ENCODE results near the gene CCDC152.

CCDC152 gene

GRCh38 chr5:42781584-42781983 is 25.0 kb downstream of the CCDC152 start:
- DNase-seq (ENCODE audit: low spot score): no peak

GRCh38 chr5:42784132-42784531 is 27.5 kb downstream of the CCDC152 start:
- no peak for DNase-seq (ENCODE audit: low spot score)

- DNase-seq (ENCODE audit: low spot score): no peak
These were observed 29.1 kb downstream of the CCDC152 start for GRCh38 chr5:42785756-42786155.

DNA sequence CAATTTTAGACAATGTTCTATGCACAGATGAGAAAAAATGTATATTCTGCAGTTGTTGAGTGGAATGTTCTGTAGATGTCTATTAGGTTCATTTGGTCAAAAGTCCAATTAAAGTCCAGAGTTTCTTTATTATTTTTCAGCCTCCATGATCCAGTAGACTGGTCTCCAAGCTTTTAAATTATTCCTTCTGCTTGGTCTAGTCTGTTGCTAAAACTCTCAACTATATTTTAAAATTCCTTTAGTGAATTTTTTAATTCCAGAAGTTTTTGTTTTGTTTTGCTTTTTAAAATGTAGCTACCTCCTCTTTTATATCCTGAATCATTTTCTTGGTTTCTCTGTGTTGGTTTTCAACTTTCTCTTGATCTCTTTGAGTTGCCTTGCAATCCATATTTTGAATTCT is 30.5 kb downstream of the CCDC152 start:
- DNase-seq (ENCODE audit: low spot score): no peak

- no peak for DNase-seq (ENCODE audit: low spot score)
These were observed 31.2 kb downstream of the CCDC152 start for GRCh38 chr5:42787845-42788244.

DNA sequence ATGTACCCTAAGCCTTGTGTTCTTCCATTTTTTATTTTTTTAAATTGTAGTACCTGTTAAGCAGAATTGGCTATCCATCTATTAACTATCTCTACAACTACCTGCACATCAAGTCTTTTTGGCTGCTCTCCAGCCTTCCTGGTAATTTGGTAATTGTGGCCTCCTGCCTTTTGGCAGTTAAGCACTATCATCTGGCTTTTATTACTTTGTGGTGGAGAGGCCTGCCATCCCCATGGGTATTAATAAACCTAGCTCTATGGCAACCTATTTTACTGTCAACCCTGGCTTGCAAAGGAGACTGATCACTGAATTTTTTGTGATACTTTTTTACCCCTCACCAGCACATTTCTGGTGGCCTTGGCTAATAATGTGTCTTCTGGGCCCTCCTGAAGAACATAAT is 34.5 kb downstream of the CCDC152 start:
- no peak for DNase-seq (ENCODE audit: low spot score)

DNA sequence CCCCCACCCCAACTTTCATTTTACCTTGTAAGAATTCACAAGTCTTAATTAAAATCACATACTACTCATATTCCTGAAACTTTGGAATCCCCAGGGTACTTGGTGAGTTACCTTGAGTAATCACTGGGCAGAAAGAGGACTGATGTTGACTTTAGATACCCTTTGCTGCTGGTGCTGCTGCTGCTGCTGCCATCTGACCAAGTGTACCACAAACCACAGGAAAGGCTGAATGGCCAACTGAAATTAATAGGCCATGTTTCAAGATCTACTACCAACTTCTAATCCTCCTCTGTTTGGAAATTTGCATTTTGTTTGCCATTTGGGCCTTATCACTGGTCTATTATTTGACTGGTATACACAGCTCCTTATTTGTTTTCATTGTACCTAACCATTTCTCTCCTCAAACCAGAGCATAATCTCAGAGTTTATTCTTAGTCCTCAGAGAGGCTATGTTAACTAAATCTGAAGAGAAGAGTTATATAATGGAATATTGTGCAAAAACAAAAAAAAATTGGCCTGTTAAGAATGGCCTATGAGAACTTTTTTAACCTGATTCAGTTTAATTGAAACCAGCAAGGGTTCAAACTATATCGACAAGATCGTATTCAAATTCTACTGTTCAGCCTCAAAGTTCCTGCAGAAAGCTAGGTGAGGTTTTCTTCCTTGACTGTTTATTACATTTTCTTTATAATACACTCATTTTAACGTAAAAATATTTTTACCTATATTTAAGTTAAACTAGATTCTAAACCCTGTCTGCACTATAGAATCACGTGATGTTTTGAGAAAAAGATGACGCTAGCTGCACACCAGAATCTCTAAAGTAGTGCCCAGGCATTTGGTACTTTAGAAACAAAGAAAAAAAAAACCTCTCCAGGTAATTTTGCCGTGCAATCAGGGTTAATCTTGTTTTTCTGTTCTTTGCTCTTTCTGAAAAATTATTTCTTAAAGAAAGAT is 41.9 kb downstream of the CCDC152 start:
- DNase-seq (ENCODE audit: low spot score): no peak

GRCh38 chr5:42799241-42799608 is 42.6 kb downstream of the CCDC152 start:
- no peak for DNase-seq (ENCODE audit: low spot score)

DNA sequence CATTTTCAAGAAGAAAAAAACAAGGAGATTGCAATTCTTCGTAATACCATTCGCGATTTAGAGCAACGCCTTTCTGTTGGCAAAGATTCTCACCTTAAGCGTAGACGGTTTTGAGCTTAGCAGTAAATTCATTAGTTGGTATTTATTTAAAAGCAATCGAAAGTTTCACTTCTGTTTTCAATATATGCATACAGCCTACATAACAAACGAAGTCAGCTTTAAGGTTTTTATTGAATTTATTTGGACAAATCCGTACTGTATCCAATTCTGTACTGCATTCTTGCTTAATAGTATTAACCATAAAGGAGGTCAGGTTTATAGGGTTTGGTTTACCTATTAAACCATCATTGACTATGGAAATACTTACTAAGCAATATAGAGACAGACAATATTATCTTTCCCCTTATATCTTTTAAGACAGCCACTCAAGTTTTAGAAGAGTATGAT is 43.1 kb downstream of the CCDC152 start:
- no peak for DNase-seq (ENCODE audit: low spot score)

- DNase-seq (ENCODE audit: low spot score): no peak
These were observed 44.2 kb downstream of the CCDC152 start for GRCh38 chr5:42800748-42801330.

DNA sequence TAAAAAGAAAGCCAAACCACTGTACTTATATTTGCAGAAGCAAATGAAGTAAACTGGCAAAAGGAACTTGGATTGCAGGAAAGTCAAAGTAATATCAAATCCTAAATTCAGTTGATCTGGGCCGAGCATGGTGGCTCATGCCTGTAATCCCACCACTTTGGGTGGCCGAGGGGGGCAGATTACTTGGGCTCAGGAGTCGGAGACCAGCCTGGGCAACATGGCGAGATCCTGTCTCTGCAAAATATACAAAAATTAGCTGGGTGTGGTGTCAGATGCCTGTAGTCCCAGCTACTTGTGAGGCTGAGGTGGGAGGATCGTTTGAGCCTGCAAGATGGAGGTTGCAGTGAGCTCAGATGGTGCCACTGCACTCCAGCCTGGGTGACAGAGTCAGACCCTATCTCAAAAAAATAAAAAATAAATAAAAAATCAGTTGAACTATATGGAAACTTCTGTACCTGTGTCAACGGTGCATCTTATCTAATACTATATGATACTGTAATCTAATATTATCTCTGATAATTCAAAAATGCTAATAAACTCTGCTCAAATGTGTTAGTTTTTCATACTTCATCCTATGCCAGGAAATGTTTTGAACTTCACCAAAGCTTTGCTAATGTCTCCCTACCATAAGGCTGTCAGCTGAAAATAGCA is 45.0 kb downstream of the CCDC152 start:
- no peak for DNase-seq (ENCODE audit: low spot score)

- DNase-seq (ENCODE audit: low spot score): no peak
These were observed 48.2 kb downstream of the CCDC152 start for GRCh38 chr5:42804717-42805339.

DNA sequence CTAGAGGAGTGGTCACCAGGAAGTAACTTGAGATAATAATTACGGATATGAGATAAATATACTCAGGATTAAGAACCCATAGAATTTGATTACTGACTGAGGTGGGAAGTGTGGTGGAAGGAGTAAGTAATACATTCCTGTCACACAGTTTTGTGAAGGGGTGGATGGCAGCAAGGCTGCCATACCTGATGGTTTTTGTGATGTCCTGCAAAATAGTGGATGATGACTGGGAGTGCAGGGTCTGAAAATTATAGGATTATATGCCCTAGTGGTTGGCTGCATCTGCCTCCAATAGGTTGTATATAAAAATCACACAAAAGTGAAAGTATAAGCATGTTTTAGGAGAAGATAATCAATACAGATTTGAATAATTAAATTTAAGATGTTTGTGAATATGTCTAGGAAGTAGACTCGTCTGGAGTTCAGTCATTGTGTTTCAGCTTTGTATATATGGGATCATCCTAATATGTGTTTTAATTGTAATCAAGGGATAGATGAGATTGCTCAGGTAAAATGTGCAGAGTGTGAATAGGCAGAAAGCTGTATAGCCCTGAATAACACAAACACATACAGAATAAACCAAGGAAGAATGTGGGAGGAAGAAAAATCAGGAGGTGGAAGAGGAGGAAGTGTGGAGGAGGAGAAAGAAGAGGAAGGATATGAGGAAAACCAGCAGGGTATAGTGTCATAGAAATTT is 49.5 kb downstream of the CCDC152 start:
- no peak for DNase-seq (ENCODE audit: low spot score)

DNA sequence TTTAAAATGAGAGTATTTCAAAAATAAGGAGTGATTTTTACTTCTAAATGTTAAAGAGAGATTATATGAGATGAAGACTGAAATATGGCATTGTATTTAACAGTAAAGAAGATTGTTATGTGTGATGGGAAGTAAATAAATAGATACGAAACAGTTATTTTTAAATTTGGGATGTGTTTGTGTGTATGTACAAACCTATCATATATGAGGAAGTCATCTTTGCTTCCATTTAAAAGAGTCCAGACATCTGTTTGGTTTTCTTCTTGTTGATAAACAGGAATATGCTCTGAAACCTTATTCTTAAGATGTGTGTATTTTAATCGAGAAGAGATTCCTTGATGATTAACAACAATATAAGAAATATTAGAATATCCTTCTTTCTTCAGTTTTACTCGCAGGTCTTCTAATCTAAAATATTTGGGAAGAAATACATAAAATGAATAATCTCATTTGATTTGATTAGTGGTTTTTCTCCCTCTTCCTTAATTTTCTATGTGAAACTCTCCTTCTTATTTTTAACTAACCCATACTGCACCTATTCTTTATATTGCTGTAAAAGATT is 50.2 kb downstream of the CCDC152 start:
- no peak for DNase-seq (ENCODE audit: low spot score)

DNA sequence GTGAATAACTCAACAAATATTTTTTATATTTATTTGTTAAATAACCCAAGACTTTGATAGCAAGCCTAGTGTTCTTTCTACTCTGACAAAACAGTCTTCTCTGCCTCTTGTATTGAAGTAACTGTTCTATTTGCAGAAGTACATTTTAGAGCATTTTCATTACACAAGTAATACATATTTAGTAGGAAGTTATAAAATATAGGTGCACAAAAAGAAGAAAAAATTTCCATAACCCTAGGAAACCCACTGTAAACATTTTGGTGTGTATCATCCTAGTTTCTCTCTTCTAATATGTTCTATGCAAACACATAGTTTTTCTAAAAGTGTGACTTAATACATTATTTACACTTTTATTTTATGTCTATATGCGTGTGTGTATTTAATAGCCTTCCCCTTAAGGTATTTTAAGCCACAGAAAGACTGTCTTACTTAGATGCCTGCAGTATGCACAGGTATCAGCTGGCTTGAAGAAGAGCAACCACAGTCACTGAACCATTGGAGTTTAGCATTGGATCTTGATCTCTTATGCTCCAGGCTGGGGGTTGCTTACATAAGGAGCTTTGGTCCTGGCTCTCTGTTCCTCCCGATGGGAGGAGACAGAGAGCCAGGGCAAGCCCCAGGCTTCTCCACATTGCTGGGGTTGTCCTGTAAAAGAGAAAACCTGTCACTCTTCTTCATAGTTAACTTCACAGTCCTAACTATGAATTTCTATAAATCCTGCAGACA is 51.3 kb downstream of the CCDC152 start:
- DNase-seq (ENCODE audit: low spot score): no peak

DNA sequence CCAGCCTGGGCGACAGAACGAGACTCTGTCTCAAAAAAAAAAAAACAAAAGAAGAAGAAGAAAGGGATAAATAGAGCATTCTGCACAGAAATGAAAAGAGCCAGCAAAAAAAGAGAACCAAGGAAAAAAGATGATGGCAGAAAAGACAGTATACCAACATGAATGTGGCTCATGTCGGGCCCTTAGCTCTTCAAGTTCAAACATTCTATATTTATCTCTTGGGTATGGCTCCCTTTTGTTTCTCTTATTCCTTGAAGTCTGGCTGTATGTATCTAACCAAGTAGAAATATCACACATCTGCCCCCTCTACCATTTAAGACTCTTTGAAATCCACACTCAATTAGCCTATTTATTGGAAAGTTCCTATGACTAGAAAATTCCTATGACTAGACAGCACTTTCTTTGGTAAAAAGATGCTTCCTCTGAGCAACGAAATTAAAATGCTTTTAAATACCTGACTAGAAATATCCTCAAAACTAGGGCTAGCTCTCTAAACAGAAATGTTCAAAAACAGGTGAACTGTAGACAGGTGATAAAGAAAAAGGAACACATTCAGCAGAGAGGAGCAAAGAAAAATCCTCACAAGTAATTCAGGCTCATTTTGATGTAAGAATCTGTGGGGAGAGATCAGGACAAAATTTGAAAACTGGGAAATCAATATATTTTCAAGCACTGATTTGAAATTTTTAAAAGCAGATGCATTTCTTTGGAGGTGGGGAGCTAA is 52.4 kb downstream of the CCDC152 start:
- no peak for DNase-seq (ENCODE audit: low spot score)

- DNase-seq (ENCODE audit: low spot score): no peak
These were observed 54.4 kb downstream of the CCDC152 start for GRCh38 chr5:42810834-42811590.

GRCh38 chr5:42811591-42812446 is 55.2 kb downstream of the CCDC152 start, which contains the start of gene SELENOP:
Gene SELENOP, minus strand, starts transcription at chr5:42811892. Its CDS starts 3,539 bp downstream, at chr5:42808353.
- no peak for DNase-seq (ENCODE audit: low spot score)

Data from GM03348 (cell line).